ENCODE data around the gene PDGFRA. TPM values are rescaled to one million over a fixed set of nuclear protein-coding genes. Genes with fewer than 3 reads are reported as not detected.

Gene PDGFRA
- total RNA-seq, 4 donors from 2014 or later = 96.8 to 409 (median 226) TPM

DNA sequence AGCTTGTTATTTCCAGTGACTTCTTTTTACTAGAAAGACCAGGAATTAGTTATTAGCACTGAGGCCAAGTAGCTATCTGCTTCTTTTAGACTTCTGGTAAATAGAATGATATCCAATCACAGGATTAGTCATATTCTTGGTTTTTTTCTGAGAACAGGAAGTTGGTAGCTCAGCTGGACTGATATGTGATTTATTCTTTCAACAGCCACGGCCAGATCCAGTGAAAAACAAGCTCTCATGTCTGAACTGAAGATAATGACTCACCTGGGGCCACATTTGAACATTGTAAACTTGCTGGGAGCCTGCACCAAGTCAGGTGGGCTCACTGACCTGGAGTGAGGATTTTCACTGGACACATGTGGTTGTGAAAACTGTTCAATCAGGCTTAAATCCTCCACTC lies 48.6 kb downstream of the PDGFRA start:
- Histone ChIP-seq H3K9me3 (no peaks in the 10 kb centered on the region), H3K27me3 (no peaks in the 10 kb centered on the region), H3K27ac (no peak overlapping the region), H3K36me3 (no peaks in the 10 kb centered on the region), H3K4me1 (peaks cover 0 to 14% of the 10 kb centered on the region in 2 donors), H3K4me3 (no peak overlapping the region)
- intact Hi-C loops (cut with DNase I; ENCODE audit: low total_unique reads) = no loop called here
- DNase-seq = peak in 1 of 2 donors; percentile 28
- TF ChIP-seq POLR2A (IDR thresholded peaks at IDR 0.05) = no peak
- TF ChIP-seq, protein P1, sequence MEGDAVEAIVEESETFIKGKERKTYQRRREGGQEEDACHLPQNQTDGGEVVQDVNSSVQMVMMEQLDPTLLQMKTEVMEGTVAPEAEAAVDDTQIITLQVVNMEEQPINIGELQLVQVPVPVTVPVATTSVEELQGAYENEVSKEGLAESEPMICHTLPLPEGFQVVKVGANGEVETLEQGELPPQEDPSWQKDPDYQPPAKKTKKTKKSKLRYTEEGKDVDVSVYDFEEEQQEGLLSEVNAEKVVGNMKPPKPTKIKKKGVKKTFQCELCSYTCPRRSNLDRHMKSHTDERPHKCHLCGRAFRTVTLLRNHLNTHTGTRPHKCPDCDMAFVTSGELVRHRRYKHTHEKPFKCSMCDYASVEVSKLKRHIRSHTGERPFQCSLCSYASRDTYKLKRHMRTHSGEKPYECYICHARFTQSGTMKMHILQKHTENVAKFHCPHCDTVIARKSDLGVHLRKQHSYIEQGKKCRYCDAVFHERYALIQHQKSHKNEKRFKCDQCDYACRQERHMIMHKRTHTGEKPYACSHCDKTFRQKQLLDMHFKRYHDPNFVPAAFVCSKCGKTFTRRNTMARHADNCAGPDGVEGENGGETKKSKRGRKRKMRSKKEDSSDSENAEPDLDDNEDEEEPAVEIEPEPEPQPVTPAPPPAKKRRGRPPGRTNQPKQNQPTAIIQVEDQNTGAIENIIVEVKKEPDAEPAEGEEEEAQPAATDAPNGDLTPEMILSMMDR (IDR thresholded peaks at IDR 0.05) = no peak

DNA sequence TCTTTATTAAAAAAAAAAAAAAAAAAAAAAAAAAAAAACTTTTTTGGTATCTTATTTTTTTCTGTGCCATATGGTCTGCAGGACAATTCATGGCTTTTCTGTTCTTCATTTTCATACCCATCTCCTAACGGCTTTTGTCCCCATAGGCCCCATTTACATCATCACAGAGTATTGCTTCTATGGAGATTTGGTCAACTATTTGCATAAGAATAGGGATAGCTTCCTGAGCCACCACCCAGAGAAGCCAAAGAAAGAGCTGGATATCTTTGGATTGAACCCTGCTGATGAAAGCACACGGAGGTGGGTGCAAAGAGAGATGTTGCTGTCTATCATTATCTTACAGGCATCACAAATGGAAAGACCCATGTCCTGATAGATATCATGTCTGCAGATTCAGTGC lies 49.1 kb downstream of the PDGFRA start:
- DNase-seq = no peak
- H3K27ac ChIP-seq = no peak overlapping the region
- intact Hi-C loops (cut with DNase I; ENCODE audit: low total_unique reads) = no loop called here

GRCh38 chr4:54281054-54281766 lies 52.1 kb downstream of the PDGFRA start:
- intact Hi-C loops (cut with DNase I; ENCODE audit: low total_unique reads) = no loop called here
- Histone ChIP-seq H3K36me3 (no peaks in the 10 kb centered on the region), H3K9me3 (no peaks in the 10 kb centered on the region), H3K27ac (peak overlapping the region; percentile 59 to 62), H3K27me3 (no peaks in the 10 kb centered on the region), H3K4me3 (no peak overlapping the region), H3K4me1 (peaks cover 0 to 14% of the 10 kb centered on the region in 2 donors)
- peak; percentile 76 for DNase-seq
- TF ChIP-seq, protein P1 (IDR thresholded peaks at IDR 0.05) = no peak
- TF ChIP-seq POLR2A (IDR thresholded peaks at IDR 0.05) = no peak

More for the DNA sequence above, 49.1 kb downstream of the PDGFRA start:
- no peaks in the 10 kb centered on the region for H3K9me3 ChIP-seq
- no peaks in the 10 kb centered on the region for H3K36me3 ChIP-seq
- no peaks in the 10 kb centered on the region for H3K27me3 ChIP-seq
- peaks cover 0 to 14% of the 10 kb centered on the region in 2 donors for H3K4me1 ChIP-seq
- TF ChIP-seq, protein P1 (IDR thresholded peaks at IDR 0.05) = no peak
- no peak for TF ChIP-seq POLR2A (IDR thresholded peaks at IDR 0.05)
- H3K4me3 ChIP-seq = no peak overlapping the region

DNA sequence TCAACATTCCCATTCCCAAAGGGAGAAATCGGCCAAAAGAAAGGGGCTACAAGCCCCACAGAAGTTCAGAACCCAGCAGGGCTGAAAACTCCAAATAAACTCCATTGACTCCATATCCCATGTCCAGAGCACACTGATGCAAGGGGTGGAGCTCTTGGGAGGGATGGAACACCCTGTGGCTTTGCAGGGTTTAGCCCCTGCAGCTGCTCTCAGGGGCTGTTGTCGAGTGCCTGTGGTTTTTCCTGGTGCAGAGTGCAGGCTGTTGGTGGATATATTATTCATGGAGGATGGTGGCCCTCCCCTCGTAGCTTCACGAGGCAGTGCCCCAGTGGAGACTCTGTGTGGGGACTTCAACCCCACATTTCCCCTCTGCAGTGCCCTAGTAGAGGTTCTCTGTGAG lies 53.7 kb downstream of the PDGFRA start:
- intact Hi-C loops (cut with DNase I; ENCODE audit: low total_unique reads) = no loop called here
- H3K4me3 ChIP-seq = no peak overlapping the region
- no peaks in the 10 kb centered on the region for H3K36me3 ChIP-seq
- no peak for DNase-seq
- peaks cover 0 to 11% of the 10 kb centered on the region in 2 donors for H3K4me1 ChIP-seq
- H3K27ac ChIP-seq = no peak overlapping the region
- no peaks in the 10 kb centered on the region for H3K9me3 ChIP-seq
- TF ChIP-seq, protein P1 (IDR thresholded peaks at IDR 0.05) = no peak
- TF ChIP-seq POLR2A (IDR thresholded peaks at IDR 0.05) = no peak
- H3K27me3 ChIP-seq = no peaks in the 10 kb centered on the region

DNA sequence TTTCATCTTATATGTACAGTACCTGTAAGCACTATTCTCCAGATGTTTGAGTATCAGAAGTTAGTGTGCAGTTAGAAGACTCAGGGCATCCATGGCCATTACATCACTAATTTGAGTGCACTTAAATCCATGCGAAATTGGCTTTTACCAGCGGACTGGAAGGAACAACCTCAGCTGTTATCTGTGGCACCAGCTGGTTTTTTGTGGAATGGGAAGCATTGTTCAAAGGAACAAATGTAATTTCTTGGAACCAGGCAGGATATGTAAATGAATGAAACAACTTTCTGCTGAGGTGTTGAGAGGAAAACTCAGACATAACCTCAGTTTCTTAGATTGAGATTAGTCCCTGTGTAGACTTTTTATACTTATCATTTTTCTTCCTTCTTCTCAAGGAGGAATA lies 60.2 kb downstream of the PDGFRA start:
- H3K9me3 ChIP-seq = no peaks in the 10 kb centered on the region
- intact Hi-C loops (cut with DNase I; ENCODE audit: low total_unique reads) = no loop called here
- no peak overlapping the region for H3K4me3 ChIP-seq
- H3K27me3 ChIP-seq = no peaks in the 10 kb centered on the region
- no peak for DNase-seq
- no peaks in the 10 kb centered on the region for H3K4me1 ChIP-seq
- H3K27ac ChIP-seq = no peak overlapping the region
- no peaks in the 10 kb centered on the region for H3K36me3 ChIP-seq
- TF ChIP-seq, protein P1 (IDR thresholded peaks at IDR 0.05) = no peak
- no peak for TF ChIP-seq POLR2A (IDR thresholded peaks at IDR 0.05)

All from uterus (tissue), 4 donors.